Keratinocyte (primary cell): ENCODE results near the gene SRSF12.

Experiments
- CTCF ChIP-seq, 3 experiments: IDR thresholded peaks in 1 of 3; conservative IDR thresholded peaks in 1 of 3; optimal IDR thresholded peaks in 1 of 3; 2 replicates in 2 of 3; 3 replicates in 1 of 3; pipeline versions ENCODE3 to v1.5.1; 2011; ENCODE audit warnings: low read length in 3 of 3, mild to moderate bottlenecking in 3 of 3, moderate library complexity in 2 of 3, control low read depth in 1 of 3, inconsistent platforms in 1 of 3; ENCODE audit not compliant: insufficient read depth in 2 of 3; ENCODE audit errors: extremely low read depth in 1 of 3
- EZH2 ChIP-seq: IDR thresholded peaks from one replicate; pipeline ENCODE4 v1.6.1; 2012; ENCODE audit warnings: inconsistent platforms, mild to moderate bottlenecking, low read length, moderate library complexity

GRCh38 chr6:89120371-89120770, 2.5 kb upstream of the SRSF12 start:
- TF ChIP-seq CTCF (optimal IDR thresholded peaks at IDR 0.05 in 1 of 3, IDR thresholded peaks at IDR 0.05 in 1 of 3, conservative IDR thresholded peaks at IDR 0.05 in 1 of 3; ENCODE audit: extremely low read depth in 1 of 3, insufficient read depth in 2 of 3, low read length in 3 of 3) (no peak), EZH2 (no peak)
